Activated CD4-positive, alpha-beta T cell treated with anti-CD3 and anti-CD28 coated beads, Interleukin-2, amount 50 U/mL, for 48 hours (primary cell): ENCODE results near the gene CENPK.
"Not testable (repeated sequence)": the region's sequence is repeated elsewhere in the genome, so short reads cannot be mapped to it uniquely, and the experiment has no call there.

ENCODE experiments used
- DNase-seq, 2 experiments: peaks; one replicate each; pipeline ENCODE4 v3.0.0-alpha.2; 2020

CENPK gene

DNA sequence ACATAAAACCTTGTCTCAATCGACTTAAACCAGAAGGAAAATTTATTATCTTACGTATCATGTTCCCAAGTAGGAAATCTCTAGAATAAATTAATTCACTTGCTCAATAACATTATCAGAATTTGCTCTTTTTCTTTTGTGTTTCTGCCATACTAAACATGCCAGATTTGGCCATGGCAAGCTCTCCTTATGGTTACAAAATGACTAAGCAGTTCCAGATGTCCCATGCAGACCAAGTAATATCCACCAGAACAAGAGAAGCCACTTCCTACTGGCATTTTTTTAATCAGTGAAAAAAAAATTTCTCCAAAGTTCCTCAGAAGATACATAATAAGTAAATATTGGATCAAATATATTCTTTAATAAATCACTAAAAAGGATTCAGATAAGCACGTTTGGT lies 56.0 kb downstream of the CENPK start:
- no peak for DNase-seq

DNA sequence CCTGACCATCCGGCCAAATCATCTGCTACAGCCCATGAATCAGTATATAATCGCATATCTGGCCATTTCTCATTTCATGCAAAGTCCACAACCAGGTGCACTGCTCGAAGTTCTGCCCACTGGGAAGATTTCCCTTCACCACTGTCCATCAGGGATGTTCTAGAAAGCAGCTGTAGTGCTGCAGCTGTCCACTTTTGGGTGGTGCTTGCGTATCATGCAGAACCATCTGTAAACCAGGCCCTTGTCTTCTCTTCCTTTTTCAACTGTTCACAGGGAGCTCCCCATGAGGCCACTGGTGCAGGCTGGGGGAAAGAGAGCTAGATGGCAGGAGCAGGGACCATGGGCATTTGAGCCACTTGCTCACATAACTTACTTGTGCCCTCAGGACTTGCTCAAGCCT lies 73.8 kb downstream of the CENPK start:
- no peak for DNase-seq

DNA sequence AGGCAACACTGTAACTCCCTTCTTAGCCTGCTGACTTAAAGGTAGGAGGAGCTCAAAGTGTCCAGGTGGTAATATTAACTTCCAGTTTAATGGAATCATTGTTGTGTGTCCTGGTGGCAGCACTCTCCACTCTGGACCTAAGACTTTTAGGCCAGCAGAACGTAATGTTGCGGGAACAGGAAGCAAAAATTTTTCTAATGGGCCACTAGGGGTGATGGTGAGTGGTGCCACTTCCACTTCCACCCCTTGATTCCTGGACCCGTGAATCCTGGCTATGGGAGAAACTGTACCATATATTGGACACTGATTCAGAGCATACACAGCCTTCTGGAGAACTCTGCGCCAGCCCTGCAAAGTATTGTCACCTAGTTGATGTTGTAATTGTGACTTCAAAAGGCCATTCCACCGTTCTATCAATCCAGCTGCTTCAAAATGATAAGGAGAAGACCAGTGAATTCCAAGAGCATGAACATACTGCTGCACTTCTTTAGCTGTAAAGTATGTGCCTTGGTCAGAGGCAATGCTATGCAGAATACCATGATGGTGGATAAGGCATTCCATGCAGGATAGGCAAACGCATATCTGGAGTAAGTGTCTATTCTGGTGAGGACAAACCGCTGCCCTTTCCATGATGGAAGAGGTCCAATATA lies 74.8 kb downstream of the CENPK start:
- DNase-seq: not testable (repeated sequence)

DNA sequence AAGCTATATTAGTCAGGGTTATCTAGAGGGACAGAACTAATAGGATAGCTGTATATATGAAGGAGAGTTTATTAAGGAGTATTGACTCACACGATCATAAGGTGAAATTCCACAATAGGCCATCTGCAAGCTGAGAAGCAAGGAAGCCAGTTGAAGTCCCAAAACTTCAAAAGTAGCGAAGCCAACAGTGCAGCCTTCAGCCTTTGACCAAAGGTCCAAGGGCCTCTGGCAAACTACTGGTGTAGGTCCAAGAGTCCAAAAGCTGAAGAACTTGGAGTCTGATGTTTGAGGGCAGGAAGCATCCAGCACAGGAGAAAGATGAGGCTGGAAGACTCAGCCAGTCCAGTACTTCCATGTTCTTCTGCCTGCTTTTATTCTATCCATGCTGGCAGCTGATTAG lies 76.2 kb downstream of the CENPK start:
- DNase-seq: not testable (repeated sequence)

DNA sequence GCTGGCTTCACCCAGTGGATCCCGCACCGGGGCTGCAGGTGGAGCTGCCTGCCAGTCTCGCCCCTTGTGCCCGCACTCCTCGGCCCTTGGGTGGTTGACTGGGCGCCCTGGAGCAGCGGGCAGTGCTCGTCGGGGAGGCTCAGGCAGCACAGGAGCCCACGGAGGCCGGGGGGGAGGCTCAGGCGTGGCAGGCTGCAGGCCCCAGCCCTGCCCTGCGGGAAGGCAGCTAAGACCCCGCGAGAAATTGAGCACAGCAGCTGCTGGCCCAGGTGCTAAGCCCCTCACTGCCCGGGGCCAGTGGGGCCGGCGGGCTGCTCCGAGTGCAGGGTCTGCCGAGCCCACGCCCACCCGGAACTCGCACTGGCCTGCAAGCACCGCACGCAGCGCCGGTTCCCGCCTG lies 77.6 kb downstream of the CENPK start:
- no peak for DNase-seq

DNA sequence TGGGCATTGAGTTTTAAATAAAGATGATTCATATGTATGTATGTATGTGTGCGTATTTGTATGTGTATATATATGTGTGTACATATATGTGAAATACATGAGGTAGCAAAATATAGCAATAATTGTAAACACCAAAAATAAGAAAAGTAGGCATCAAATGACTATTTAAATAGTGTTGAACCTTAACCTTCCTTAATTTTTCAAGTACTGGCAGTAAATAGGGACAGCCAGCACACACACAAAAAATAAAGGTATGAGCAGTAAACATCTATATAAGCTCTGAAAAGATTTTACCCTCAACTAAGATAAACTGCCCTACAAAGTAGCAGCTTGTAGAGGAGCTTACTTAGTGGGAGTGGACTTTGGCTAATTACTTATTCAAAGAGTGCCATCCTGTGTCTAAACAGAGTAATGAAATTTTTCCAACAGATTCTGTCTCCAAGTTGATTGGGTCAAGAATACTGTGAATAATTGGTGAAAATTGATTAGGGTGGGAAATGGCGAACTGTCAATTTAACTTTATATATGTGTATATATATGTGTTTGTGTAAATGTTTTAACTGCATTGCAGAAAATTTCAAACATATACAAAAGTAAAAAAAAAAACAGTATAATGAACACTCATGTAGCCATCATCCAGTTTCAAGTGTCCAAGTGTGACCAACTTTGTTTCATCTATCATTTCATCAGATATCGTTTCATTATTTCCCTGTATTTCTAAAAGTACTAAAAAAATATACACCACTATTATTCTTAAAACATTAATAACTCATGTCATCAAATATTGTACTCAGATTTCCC lies 79.2 kb downstream of the CENPK start:
- DNase-seq: no peak

DNA sequence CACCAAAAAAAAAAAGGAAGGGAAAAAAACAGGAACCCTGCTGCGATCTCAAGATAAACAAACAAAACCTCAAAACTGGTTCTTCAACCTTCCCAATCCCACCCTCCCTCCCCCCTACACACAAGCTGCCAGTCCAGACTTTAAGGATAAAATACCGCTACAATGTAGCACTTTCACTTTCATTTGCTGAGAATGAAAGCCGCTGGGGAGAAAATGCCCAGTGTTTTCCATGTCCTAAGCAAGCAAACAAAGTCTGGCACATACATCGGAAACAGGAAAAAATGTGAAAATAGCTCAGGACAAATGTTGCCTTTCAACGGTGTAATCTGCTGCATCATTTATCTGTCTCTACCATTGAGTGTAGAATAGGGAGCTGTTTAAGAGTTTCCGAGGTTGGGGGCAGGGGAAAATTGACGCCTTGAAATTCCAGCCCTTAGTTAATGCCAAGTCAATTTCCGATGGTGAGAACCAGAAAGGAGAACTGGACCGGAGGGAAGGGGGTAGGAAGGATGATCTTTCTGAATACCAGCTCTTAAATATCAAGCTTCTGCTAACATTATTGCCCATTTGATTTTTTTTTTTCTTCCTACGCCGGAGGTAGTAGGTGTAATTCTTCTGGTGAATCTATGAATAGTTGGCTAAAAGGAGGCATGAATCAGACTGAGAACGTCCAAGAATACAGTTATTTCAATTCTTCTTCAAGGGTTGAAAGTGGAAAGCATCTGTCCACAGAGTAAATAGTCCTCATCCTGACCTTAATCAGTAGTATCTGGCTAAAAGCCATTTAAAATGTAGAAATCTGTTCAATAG lies 80.0 kb downstream of the CENPK start:
- no peak for DNase-seq

DNA sequence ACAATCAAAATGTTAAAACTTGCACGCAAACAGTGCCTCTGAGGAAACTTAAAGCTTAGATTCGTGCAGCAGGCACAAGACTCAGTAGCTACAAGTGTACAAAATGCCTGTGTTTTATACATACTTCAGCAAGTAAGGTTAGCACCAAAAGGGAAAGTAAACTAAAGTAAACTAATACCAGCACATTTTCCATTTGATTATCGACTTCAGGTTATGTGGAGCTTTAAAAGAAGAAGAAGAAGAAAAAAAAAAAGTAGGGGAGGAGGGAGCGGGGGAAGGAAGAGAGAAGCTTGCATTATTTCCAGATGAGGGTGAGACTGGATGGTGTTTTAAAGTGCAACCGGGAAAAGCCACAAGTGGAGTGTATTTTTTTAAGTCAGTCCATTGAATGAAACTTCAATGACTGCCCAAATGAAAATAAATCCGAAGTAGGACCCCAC lies 80.7 kb downstream of the CENPK start:
- no peak for DNase-seq

DNA sequence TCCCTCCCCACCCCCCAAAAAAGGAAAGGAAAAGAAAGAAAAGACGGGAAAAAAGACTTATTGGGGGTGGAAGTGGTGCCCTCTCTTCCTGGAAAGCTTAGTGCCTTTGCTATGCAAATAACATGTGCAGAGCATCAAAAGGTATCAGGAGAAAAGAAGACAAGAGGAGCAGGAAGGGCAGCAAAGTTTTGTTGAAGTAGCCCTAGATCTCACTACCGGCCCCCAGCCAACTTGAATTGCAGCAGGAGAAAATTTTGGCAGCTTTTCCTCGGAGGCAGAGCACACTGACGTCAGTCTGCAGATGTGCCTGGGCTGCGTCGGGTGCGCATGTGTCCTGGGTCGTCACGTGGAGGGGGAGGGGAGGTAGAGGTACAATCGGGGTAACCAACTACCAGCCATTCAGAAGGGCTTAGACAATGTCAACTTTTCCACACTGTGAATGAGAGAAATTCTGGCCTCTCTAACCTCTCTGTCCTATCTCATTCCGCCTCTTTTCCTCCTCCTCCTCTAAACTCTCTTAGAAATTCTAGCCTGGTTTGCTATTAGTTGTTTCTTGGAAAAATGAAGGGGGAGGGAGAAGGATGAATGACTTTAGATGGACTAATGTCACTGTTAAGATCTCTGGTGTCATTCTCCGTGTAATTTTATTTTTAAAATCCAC lies 81.2 kb downstream of the CENPK start, which contains the start of gene ADAMTS6:
ADAMTS6 (minus strand) TSS at position 286 of the 661 bp plus-strand sequence. CDS start 8,247 bp downstream, outside the sequence.
- peak; percentile 77 to 81 for DNase-seq

DNA sequence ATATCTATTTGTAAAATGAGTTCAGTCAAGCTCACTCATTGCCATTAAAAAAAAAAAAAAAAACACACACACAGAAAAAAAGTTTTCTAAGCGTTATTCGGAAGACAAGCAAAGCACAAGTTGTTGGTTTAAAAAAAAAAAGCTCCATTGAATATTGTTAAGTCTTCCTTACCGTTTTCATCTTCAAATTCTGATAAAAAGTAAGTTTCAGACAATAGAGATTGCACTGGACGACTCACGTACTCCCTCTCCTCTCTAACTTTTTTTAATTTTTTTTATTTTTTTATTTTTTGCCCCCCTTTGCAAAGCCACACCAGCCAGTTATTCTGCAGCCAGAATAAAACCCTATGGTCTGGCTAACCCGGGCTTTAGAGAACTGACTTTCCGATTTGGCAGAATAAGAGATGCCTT lies 81.8 kb downstream of the CENPK start:
- DNase-seq: no peak

DNA sequence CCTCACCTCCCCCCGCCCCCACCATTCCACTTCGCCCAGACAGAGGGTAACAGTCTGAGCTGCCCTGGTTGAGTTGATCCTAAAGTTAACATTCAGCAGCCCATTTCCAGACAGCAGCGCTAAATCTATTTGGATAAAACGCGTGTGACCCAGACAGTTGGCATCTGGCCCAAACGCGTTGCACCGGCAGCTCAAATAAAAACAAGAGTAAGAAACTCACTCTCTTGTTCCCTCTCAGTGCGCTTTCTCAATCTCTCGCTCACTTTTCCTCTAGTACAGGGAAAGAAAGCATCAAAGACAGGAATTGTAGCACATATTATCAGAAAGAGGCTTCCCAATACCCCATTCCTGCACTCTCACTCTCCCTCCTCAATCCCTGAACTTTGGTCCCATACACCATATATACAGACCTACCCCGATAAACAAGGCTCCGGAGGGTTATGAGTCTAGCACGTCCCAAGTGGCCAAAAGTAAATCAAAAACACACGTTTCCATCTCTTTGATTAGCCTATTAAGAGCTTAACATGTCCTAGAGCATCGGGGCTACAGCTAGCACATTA lies 82.6 kb downstream of the CENPK start:
- DNase-seq: peak; percentile 26 to 41

DNA sequence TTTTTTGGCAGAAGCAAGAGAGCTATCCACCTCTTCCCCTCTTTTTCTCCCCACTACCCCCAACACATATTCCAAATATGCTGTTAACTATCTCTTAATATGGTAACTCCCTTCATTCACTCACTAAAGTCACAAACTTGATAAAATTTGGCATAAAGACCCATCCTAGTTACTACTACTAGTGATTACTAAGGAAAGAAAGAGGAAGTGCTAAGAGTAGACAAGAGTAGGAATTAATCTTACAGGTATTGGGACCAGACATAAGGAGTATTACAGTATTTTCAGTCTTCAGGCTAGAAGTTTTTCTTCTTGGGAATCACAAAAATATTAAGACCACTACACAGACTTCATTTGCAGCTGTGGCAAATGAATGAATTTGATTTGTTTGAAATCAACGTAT lies 83.4 kb downstream of the CENPK start:
- DNase-seq: no peak

DNA sequence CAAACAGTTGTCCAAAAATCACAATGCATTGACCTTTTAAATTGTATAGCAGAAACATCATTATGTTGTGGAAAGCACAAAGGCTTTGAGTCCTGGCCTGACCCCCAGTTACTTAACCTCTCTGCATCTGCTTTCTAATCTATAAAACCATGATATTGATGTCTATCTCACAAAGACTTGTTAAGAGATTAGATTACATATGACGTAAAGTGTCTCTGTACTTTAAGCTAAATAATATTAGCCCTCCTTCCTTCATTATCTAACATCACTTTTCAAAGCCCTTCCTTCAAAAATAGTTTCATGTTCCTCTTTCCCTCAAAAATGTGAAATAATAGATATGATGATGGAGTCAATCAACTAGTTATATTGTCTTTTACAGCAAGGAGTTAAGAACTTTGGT lies 84.6 kb downstream of the CENPK start:
- DNase-seq: no peak

DNA sequence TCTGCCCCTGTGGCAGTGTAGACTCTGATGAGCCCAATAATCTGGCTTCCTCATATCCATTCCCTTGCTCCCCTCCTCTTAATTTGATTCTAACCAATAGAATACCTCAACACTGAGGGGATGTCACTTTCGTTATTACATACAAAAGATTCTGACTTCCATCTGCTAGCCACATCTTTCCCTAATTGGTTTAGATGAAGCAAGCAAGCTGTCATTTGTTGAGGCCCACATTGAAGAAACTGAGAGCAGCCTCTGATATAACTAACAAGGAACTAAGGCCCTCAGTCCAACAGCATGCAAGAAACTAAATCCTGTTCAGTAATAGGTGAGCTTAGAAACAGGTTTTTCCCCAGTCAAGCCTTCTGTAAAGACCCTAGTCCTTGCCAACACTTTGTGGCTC lies 87.1 kb downstream of the CENPK start:
- no peak for DNase-seq

DNA sequence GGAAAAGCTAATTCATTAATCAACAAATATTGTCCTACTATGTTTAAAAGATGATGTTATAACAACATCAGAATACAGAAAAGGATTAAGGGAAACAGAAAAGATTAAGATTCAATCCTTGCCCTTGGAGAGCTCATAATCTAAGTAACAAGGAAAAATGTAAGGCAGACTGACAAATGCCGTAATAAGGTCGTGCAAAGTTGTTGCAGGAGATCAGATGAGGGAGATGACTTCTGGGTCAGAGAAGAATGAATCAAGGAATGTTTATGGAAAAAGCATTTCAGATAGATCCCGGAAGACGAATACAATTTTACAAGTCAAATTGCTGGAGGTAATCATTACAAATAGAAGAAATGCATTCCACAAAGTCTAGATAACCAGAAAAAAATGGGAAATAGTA lies 87.6 kb downstream of the CENPK start:
- no peak for DNase-seq

DNA sequence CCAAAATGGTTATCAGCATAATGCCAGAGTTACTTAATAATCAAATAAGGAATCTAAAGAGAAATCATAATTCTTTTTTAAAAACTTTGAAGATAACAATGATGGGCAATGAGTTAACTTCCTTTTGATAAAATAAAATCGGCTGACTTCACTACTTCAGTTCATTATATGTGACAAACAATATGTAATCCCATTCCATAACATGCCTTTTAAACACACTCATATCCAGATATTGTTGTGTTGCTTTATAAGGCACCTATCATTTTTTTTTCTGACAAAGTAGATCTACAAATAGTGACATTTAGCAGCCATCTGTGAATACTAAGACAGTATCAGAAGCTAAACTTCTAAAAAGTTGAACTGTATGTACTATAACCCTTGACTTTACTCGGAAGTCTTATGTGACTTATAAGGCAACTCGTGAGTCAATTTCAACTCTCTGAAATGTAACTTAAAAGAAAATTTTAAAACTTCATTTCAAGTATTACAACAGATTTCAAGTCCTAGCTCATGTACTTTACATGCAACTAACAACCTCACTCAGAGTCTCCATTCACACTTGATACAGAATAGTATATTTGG lies 88.7 kb downstream of the CENPK start:
- DNase-seq: no peak

DNA sequence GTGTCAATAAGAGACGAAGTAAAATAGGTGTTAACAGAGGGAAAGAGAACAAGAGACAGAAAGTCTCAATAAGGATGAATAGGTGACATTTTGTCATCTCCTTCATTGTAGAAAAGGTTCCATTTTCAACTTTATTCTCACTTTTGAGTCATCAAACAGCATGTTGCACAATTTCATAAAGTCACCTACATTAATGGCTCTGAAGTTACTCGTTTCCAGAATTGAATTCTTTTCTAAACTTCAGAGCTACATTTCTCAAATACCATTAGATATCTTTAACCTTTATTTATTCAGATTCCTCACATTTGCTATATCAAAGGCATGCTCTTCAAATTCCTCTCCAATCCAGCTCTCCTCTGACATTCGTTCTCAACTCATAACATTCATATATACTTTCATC lies 94.3 kb downstream of the CENPK start:
- no peak for DNase-seq
